ENCODE results near the gene MND1. TPM values are rescaled to one million over a fixed set of nuclear protein-coding genes. Genes with fewer than 3 reads are reported as not detected.

The MND1 gene, protein sequence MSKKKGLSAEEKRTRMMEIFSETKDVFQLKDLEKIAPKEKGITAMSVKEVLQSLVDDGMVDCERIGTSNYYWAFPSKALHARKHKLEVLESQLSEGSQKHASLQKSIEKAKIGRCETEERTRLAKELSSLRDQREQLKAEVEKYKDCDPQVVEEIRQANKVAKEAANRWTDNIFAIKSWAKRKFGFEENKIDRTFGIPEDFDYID
- 10 to 100 TPM in 2 of 8 experiments, 1 to 10 TPM in 6; 1.7 to 18.6 (median 2.1) TPM for total RNA-seq

GRCh38 chr4:153344131-153345011, at the start of gene MND1:
Gene MND1, plus strand, starts transcription at chr4:153344688. Its CDS starts 50 bp downstream, at chr4:153344738.
- H3K27ac ChIP-seq, result peak within 1 kb of the TSS in 1 of 2 donors; percentile 14
- in situ Hi-C loops (cut with MboI; ENCODE audit: low pct_unique_long_range_greater_than_20kb in 2 of 9, low sequenced_read_pairs in 9 of 9, unreplicated experiment in 9 of 9), result loop anchor here in 2 of 9 experiments (10.0 kb wide), 1 partner anchor 230 kb away; no protein-coding TSS in a partner anchor
- no peaks in the 10 kb centered on the region for H3K4me1 ChIP-seq (replicated peaks in 1 of 2)
- H3K4me3 ChIP-seq, result peak within 1 kb of the TSS; percentile 57 to 78 (median 66)
- 0 to 39% (median 17%) methylated on average over 1 to 16 of the region's 86 CpGs; no CpG with 5 or more reads in 2 of the 10 experiments for WGBS, 10 experiments
- ATAC-seq (replicated peaks in 6 of 8), result peak; percentile 82 to 96 (median 91)

GRCh38 chr4:153295131-153295755, 49.2 kb upstream of the MND1 start:
- H3K27ac ChIP-seq, result no peak overlapping the region
- H3K4me3 ChIP-seq, result no peak overlapping the region
- 85 to 100% (median 96%) methylated on average over 1 to 14 of the region's 40 CpGs; no CpG with 5 or more reads in 5 of the 10 experiments for WGBS, 10 experiments
- peaks cover 13 to 20% of the 10 kb centered on the region in 2 donors for H3K4me1 ChIP-seq (replicated peaks in 1 of 2)
- ATAC-seq (replicated peaks in 6 of 8), result no peak
- in situ Hi-C loops (cut with MboI; ENCODE audit: low pct_unique_long_range_greater_than_20kb in 2 of 9, low sequenced_read_pairs in 9 of 9, unreplicated experiment in 9 of 9), result no loop called here

DNA sequence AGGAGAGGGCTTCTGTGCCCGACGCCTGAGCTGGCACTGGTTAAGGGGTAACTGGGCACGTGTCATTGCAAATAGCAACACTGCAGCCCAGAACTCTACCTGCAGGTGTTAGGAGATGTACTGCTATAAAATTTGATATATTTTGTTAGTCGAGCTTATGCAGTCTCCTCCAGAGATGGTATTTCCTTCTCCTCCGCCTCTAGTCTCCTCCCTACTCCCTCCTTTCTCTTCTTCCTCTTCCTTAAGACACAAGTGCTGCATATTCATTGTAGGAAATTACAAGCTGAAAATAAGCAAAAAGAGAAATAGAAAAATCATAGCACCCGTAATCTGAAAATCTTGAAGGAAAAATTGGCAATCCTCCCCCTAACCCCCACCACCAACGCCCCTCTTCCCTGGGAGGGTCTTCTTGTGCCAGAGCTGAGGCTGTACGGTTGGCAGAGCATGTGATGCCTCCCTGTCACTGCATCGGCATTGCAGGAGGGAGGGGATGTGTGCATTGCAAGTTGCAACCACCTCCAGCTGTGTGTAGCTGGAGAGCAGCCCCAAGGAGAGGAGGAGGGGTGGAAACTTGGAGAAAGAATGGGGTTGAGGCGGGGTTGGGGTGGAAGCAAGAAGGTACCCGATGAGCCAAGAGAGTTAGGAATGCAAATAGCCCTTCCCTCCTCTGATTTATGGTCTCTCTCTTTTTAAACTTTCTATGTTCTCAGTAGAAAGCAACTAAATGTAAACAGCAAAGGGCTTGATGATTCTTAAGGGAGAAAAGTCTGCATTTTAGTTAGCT, 48.3 kb upstream of the MND1 start:
- in situ Hi-C loops (cut with MboI; ENCODE audit: low pct_unique_long_range_greater_than_20kb in 2 of 9, low sequenced_read_pairs in 9 of 9, unreplicated experiment in 9 of 9), result no loop called here
- peak overlapping the region in 1 of 2 donors; percentile 7 for H3K27ac ChIP-seq
- 36 to 96% (median 56%) methylated on average over 2 to 8 of the region's 11 CpGs; no CpG with 5 or more reads in 1 of the 10 experiments for WGBS, 10 experiments
- no peak overlapping the region for H3K4me3 ChIP-seq
- peaks cover 13 to 20% of the 10 kb centered on the region in 2 donors for H3K4me1 ChIP-seq (replicated peaks in 1 of 2)
- ATAC-seq (replicated peaks in 6 of 8), result peak; percentile 35 to 98 (median 96)

DNA sequence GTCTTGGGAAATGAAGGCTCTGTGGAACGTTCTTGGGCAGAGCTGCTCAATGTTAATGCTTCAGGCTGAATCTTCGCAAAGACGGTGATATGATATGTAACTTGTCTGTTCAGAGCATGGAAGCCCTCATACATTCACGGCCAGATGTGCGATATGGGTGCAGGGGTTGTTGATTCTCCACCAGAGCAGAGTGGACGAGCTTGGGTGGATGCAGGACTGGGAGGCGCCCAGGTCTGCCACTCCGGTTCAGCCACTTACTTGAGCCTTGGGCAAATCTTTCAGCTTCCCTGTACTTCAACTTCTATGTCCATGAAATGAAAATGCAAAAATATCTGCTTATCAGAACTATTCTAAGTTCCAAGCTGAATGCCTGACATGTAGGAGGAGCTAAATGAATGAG, 47.4 kb upstream of the MND1 start:
- Histone ChIP-seq H3K4me1 (replicated peaks in 1 of 2) (peaks cover 13 to 20% of the 10 kb centered on the region in 2 donors), H3K4me3 (no peak overlapping the region), H3K27ac (no peak overlapping the region)
- in situ Hi-C loops (cut with MboI; ENCODE audit: low pct_unique_long_range_greater_than_20kb in 2 of 9, low sequenced_read_pairs in 9 of 9, unreplicated experiment in 9 of 9), result no loop called here
- WGBS, 10 experiments, result 58 to 100% (median 83%) methylated on average over 1 to 8 of the region's 8 CpGs; no CpG with 5 or more reads in 3 of the 10 experiments
- peak in 2 of 8 experiments; percentile 17 to 33 for ATAC-seq (replicated peaks in 6 of 8)

GRCh38 chr4:153310793-153311192, 33.7 kb upstream of the MND1 start:
- no peak overlapping the region for H3K4me3 ChIP-seq
- H3K4me1 ChIP-seq (replicated peaks in 1 of 2), result no peaks in the 10 kb centered on the region
- WGBS, 10 experiments, result 38 to 100% (median 100%) methylated on average over 1 of the region's 1 CpG; no CpG with 5 or more reads in 1 of the 10 experiments
- in situ Hi-C loops (cut with MboI; ENCODE audit: low pct_unique_long_range_greater_than_20kb in 2 of 9, low sequenced_read_pairs in 9 of 9, unreplicated experiment in 9 of 9), result loop anchor here in 3 of 9 experiments (25.0 kb wide), 1 partner anchor 173 kb away; no protein-coding TSS in a partner anchor
- no peak for ATAC-seq (replicated peaks in 6 of 8)
- H3K27ac ChIP-seq, result no peak overlapping the region

- H3K4me3 ChIP-seq, result no peak overlapping the region
- ATAC-seq (replicated peaks in 6 of 8), result no peak
- WGBS, 10 experiments, result 50 to 100% (median 100%) methylated on average over 1 of the region's 1 CpG; no CpG with 5 or more reads in 3 of the 10 experiments
- in situ Hi-C loops (cut with MboI; ENCODE audit: low pct_unique_long_range_greater_than_20kb in 2 of 9, low sequenced_read_pairs in 9 of 9, unreplicated experiment in 9 of 9), result loop anchor here in 4 of 9 experiments (5.0 to 25.0 kb wide), 2 partner anchors 168 to 178 kb away; no protein-coding TSS in a partner anchor
- no peaks in the 10 kb centered on the region for H3K4me1 ChIP-seq (replicated peaks in 1 of 2)
- H3K27ac ChIP-seq, result no peak overlapping the region
Observed at GRCh38 chr4:153314915-153315314, 29.6 kb upstream of the MND1 start.

- H3K4me1 ChIP-seq (replicated peaks in 1 of 2), result no peaks in the 10 kb centered on the region
- 50 to 100% (median 88%) methylated on average over 1 to 2 of the region's 2 CpGs for WGBS, 10 experiments
- ATAC-seq (replicated peaks in 6 of 8), result peak in 7 of 8 experiments; percentile 54 to 80 (median 70)
- H3K27ac ChIP-seq, result no peak overlapping the region
- in situ Hi-C loops (cut with MboI; ENCODE audit: low pct_unique_long_range_greater_than_20kb in 2 of 9, low sequenced_read_pairs in 9 of 9, unreplicated experiment in 9 of 9), result loop anchor here in 4 of 9 experiments (5.0 to 25.0 kb wide), 2 partner anchors 172 to 182 kb away; no protein-coding TSS in a partner anchor
- H3K4me3 ChIP-seq, result no peak overlapping the region
Observed at GRCh38 chr4:153318696-153319320, 25.7 kb upstream of the MND1 start.

DNA sequence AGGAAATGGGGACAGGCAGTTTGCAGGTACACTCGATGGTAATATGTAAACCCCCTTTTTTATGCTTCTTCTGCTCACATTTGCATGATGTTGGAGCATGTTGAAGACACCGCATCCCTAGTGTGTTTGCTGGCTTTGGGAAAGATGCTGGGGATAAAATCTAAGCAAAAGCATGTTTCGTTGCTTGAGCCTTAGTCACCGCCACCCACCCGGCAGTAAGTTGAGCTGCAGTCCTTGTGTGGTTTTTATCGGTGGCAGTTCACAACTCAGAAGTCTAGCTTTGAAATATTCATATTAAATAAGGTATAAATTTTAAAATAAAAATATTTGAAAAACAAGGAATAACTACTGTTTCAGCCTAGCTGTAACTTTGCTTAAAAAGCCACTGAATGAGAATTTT, 21.7 kb upstream of the MND1 start:
- in situ Hi-C loops (cut with MboI; ENCODE audit: low pct_unique_long_range_greater_than_20kb in 2 of 9, low sequenced_read_pairs in 9 of 9, unreplicated experiment in 9 of 9), result loop anchor here in 4 of 9 experiments (10.0 to 25.0 kb wide), 2 partner anchors 178 to 185 kb away; no protein-coding TSS in a partner anchor
- WGBS, 10 experiments, result 20 to 86% (median 77%) methylated on average over 1 to 6 of the region's 6 CpGs; no CpG with 5 or more reads in 3 of the 10 experiments

GRCh38 chr4:153324046-153324445, 20.4 kb upstream of the MND1 start:
- H3K4me1 ChIP-seq (replicated peaks in 1 of 2), result peaks cover 0 to 8% of the 10 kb centered on the region in 2 donors
- no peak for ATAC-seq (replicated peaks in 6 of 8)
- H3K27ac ChIP-seq, result no peak overlapping the region
- 31 to 100% (median 95%) methylated on average over 2 to 3 of the region's 3 CpGs for WGBS, 10 experiments
- H3K4me3 ChIP-seq, result no peak overlapping the region
- in situ Hi-C loops (cut with MboI; ENCODE audit: low pct_unique_long_range_greater_than_20kb in 2 of 9, low sequenced_read_pairs in 9 of 9, unreplicated experiment in 9 of 9), result loop anchor here in 4 of 9 experiments (10.0 to 25.0 kb wide), 2 partner anchors 179 to 187 kb away; no protein-coding TSS in a partner anchor

More for the DNA sequence above, 21.7 kb upstream of the MND1 start:
- Histone ChIP-seq H3K4me1 (replicated peaks in 1 of 2) (peaks cover 0 to 8% of the 10 kb centered on the region in 2 donors), H3K27ac (no peak overlapping the region), H3K4me3 (no peak overlapping the region)
- ATAC-seq (replicated peaks in 6 of 8), result no peak

GRCh38 chr4:153325558-153325957, 18.9 kb upstream of the MND1 start:
- peak in 5 of 8 experiments; percentile 48 to 100 (median 74) for ATAC-seq (replicated peaks in 6 of 8)
- Histone ChIP-seq H3K27ac (no peak overlapping the region), H3K4me1 (replicated peaks in 1 of 2) (peaks cover 0 to 8% of the 10 kb centered on the region in 2 donors), H3K4me3 (no peak overlapping the region)
- WGBS, 10 experiments, result 60 to 100% (median 95%) methylated on average over 1 to 2 of the region's 2 CpGs; no CpG with 5 or more reads in 2 of the 10 experiments
- in situ Hi-C loops (cut with MboI; ENCODE audit: low pct_unique_long_range_greater_than_20kb in 2 of 9, low sequenced_read_pairs in 9 of 9, unreplicated experiment in 9 of 9), result loop anchor here in 1 of 9 experiments (10.0 kb wide), 1 partner anchor 181 kb away; no protein-coding TSS in a partner anchor

DNA sequence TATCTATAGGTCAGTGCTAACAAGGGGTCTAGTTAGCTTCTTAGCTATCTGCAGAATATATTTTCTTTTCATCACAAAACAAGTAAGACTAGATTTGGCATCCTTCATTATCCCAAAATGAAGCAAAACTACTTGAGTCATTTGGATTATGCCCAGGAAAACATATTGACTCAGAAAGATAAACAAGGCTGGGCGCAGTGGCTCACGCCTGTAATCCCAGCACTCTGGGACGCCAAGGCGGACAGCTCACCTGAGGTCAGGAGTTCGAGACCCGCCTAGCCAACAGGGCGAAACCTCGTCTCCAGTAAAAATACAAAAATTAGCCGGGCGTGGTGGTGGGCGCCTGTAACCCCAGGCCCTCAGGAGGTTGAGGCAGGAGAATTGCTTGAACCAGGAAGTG, 18.0 kb upstream of the MND1 start:
- in situ Hi-C loops (cut with MboI; ENCODE audit: low pct_unique_long_range_greater_than_20kb in 2 of 9, low sequenced_read_pairs in 9 of 9, unreplicated experiment in 9 of 9), result loop anchor here in 1 of 9 experiments (10.0 kb wide), 1 partner anchor 182 kb away; no protein-coding TSS in a partner anchor
- H3K27ac ChIP-seq, result no peak overlapping the region
- peaks cover 0 to 8% of the 10 kb centered on the region in 2 donors for H3K4me1 ChIP-seq (replicated peaks in 1 of 2)
- no peak for ATAC-seq (replicated peaks in 6 of 8)
- 85 to 100% (median 94%) methylated on average over 2 to 11 of the region's 11 CpGs; no CpG with 5 or more reads in 1 of the 10 experiments for WGBS, 10 experiments
- no peak overlapping the region for H3K4me3 ChIP-seq

All from motor neuron (in vitro differentiated cells).